Mesenchymal stem cell (in vitro differentiated cells and primary cell): Measurements from ENCODE around the gene BICC1.

Experiments used
- DNase-seq: peaks from one replicate; pipeline ENCODE4 v3.0.0-alpha.2; 2013
- H2AFZ ChIP-seq: one replicate; pipeline ENCODE4 v1.6.1; 2013; ENCODE audit warnings: low read depth, mild to moderate bottlenecking, control low read depth, inconsistent platforms, low read length, moderate library complexity
- H2AK5ac ChIP-seq: 2 replicates; pipeline ENCODE4 v1.6.1; 2013; ENCODE audit warnings: low read length, moderate library complexity, mild to moderate bottlenecking, inconsistent platforms; ENCODE audit not compliant: severe bottlenecking
- H2BK120ac ChIP-seq: one replicate; pipeline ENCODE4 v1.6.1; 2013; ENCODE audit warnings: low read depth, mild to moderate bottlenecking, inconsistent platforms, low read length, moderate library complexity
- H2BK12ac ChIP-seq, 2 experiments: one replicate each; pipeline ENCODE4 v1.6.1; 2013; ENCODE audit warnings: inconsistent platforms in 2 of 2, low read length in 2 of 2, mild to moderate bottlenecking in 2 of 2, moderate library complexity in 2 of 2, control low read depth in 1 of 2
- H2BK15ac ChIP-seq: one replicate; pipeline ENCODE4 v1.6.1; 2013; ENCODE audit warnings: mild to moderate bottlenecking, low read depth, inconsistent platforms; ENCODE audit not compliant: poor library complexity, severe bottlenecking
- H2BK5ac ChIP-seq: 2 replicates; pipeline ENCODE4 v1.6.1; 2013; ENCODE audit warnings: low read depth, mild to moderate bottlenecking, low read length, control low read depth, inconsistent platforms; ENCODE audit not compliant: poor library complexity, severe bottlenecking
- H3K14ac ChIP-seq, 2 experiments: one replicate each; pipeline ENCODE4 v1.6.1; 2013; ENCODE audit warnings: inconsistent platforms in 2 of 2, low read length in 2 of 2, control low read depth in 1 of 2, mild to moderate bottlenecking in 1 of 2, moderate library complexity in 1 of 2
- H3K18ac ChIP-seq, 2 experiments: one replicate each; pipeline ENCODE4 v1.6.1; 2013; ENCODE audit warnings: inconsistent platforms in 2 of 2, low read length in 2 of 2, control low read depth in 1 of 2, low read depth in 1 of 2, mild to moderate bottlenecking in 1 of 2
- H3K23ac ChIP-seq, 2 experiments: one replicate each; pipeline ENCODE4 v1.6.1; 2013; ENCODE audit warnings: inconsistent platforms in 2 of 2, low read length in 2 of 2, mild to moderate bottlenecking in 2 of 2, moderate library complexity in 2 of 2, control low read depth in 1 of 2
- H3K27ac ChIP-seq: 2 replicates; pipeline ENCODE4 v1.5.1; 2013; ENCODE audit warnings: mild to moderate bottlenecking, moderate library complexity, low read length, control low read depth, inconsistent platforms; ENCODE audit not compliant: poor library complexity, severe bottlenecking
- H3K27me3 ChIP-seq, 2 experiments: 2 replicates each; pipeline versions ENCODE4 v1.6.1 to v1.7.0; 2013; ENCODE audit warnings: low read length in 2 of 2, mild to moderate bottlenecking in 2 of 2, moderate library complexity in 2 of 2, control low read depth in 1 of 2, inconsistent platforms in 1 of 2; ENCODE audit not compliant: control insufficient read depth in 1 of 2, insufficient read depth in 1 of 2
- H3K36me3 ChIP-seq, 2 experiments: 2 replicates each; pipeline versions ENCODE4 v1.6.1 to v1.7.0; 2013; ENCODE audit warnings: low read length in 2 of 2, control low read depth in 1 of 2, inconsistent platforms in 1 of 2, low read depth in 1 of 2, mild to moderate bottlenecking in 1 of 2; ENCODE audit not compliant: insufficient read depth in 2 of 2, control insufficient read depth in 1 of 2
- H3K4ac ChIP-seq, 2 experiments: one replicate each; pipeline ENCODE4 v1.6.1; 2013; ENCODE audit warnings: inconsistent platforms in 2 of 2, low read length in 2 of 2, mild to moderate bottlenecking in 2 of 2, moderate library complexity in 2 of 2, control low read depth in 1 of 2, low read depth in 1 of 2
- H3K4me1 ChIP-seq: 2 replicates; pipeline ENCODE4 v1.6.1; 2013; ENCODE audit warnings: low read depth, low read length, control low read depth; ENCODE audit not compliant: control insufficient read depth, insufficient read depth
- H3K4me2 ChIP-seq: 2 replicates; pipeline ENCODE4 v1.6.1; 2013; ENCODE audit warnings: low read length, mild to moderate bottlenecking, inconsistent platforms; ENCODE audit not compliant: poor library complexity, severe bottlenecking
- H3K4me3 ChIP-seq, 2 experiments: 2 replicates each; pipeline versions ENCODE4 v1.5.1 to v1.7.0; 2013; ENCODE audit warnings: low read length in 2 of 2, mild to moderate bottlenecking in 2 of 2, control low read depth in 1 of 2, low read depth in 1 of 2; ENCODE audit not compliant: insufficient read depth in 1 of 2
- H3K79me1 ChIP-seq: replicated peaks from 2 replicates; pipeline ENCODE4 v1.6.1; 2013; ENCODE audit warnings: mild to moderate bottlenecking, control low read depth, low read length, inconsistent platforms; ENCODE audit not compliant: poor library complexity, severe bottlenecking
- H3K9ac ChIP-seq: 2 replicates; pipeline ENCODE4 v1.7.0; 2013; ENCODE audit warnings: mild to moderate bottlenecking, low read length, moderate library complexity
- H3K9me3 ChIP-seq: 2 replicates; pipeline ENCODE4 v1.7.0; 2013; ENCODE audit warnings: mild to moderate bottlenecking, low read length; ENCODE audit not compliant: control insufficient read depth
- H4K8ac ChIP-seq: one replicate; pipeline ENCODE4 v1.6.1; 2013; ENCODE audit warnings: inconsistent platforms, mild to moderate bottlenecking, low read length, moderate library complexity
- H4K91ac ChIP-seq: one replicate; pipeline ENCODE4 v1.6.1; 2013; ENCODE audit warnings: mild to moderate bottlenecking, low read length, inconsistent platforms
- WGBS: methylation state at CpG from one replicate; pipeline ENCODE4 v1.1.7; 2013; ENCODE audit warnings: mixed read lengths; 5-methylcytosine and 5-hydroxymethylcytosine counted together

BICC1 gene

DNA sequence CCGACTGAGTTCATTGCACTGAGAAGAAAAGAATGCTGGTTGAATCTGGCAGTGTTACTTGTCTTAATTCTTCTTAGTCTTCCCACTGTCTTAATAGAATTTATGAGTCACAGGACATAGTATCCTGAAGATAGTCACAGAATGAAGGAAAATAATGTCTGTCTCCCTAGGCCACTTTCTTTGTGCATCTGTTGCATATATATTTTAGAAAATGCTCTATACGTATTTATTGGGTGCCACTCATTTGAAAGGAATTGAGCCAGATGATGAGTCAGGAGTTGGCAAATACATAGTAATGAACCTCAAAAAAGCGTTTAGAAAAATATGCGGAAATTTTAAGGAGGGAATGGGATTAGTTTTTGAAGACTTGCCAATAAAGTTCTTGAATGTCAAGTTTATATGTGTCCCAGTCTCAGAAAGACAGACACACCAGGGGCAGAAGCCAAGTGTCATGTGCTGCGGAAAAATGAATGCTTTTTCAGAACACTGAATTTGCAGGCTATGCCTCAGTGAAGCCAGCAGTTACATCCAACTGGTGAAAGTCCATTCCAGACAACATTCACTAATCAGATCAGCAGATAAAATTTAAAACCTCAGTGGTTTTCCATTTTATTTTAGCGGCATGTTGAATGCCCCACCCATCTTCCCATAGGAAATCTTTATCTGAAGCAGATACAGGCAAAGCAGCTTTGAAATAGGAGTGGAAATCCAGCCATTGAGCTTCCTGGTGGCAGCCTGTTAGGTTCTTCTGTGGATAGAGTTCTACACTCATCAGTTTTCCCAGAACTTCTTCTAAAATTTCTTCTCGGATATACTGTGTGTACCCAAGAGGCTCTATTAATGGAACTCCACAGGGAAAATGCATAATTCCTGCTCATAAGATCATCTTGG lies 308.4 kb downstream of the BICC1 start:
- no peaks in the 10 kb centered on the region for H3K27me3 ChIP-seq
- H2BK12ac ChIP-seq, result no peak overlapping the region
- H3K9ac ChIP-seq, result peak overlapping the region; percentile 49
- peaks cover 4% of the 10 kb centered on the region for H3K79me1 ChIP-seq
- H2BK120ac ChIP-seq, result no peak overlapping the region
- no peak overlapping the region for H4K91ac ChIP-seq
- H3K9me3 ChIP-seq, result no peaks in the 10 kb centered on the region
- H3K4ac ChIP-seq, result no peak overlapping the region
- peak; percentile 55 for DNase-seq
- H2AFZ ChIP-seq, result no peak overlapping the region
- H3K36me3 ChIP-seq, result peaks cover 3 to 88% of the 10 kb centered on the region in 2 experiments
- peak overlapping the region; percentile 49 for H3K27ac ChIP-seq
- H3K23ac ChIP-seq, result no peak overlapping the region
- H3K4me3 ChIP-seq, result peak overlapping the region in 1 of 2 experiments; percentile 29
- H3K14ac ChIP-seq, result no peak overlapping the region
- peak overlapping the region in 1 of 2 experiments; percentile 11 for H3K18ac ChIP-seq
- WGBS, result 62% methylated on average over 6 of the region's 7 CpGs
- no peak overlapping the region for H2AK5ac ChIP-seq
- H3K4me2 ChIP-seq, result no peak overlapping the region
- no peak overlapping the region for H4K8ac ChIP-seq
- H3K4me1 ChIP-seq, result peaks cover 3% of the 10 kb centered on the region
- no peak overlapping the region for H2BK15ac ChIP-seq
- H2BK5ac ChIP-seq, result no peak overlapping the region

DNA sequence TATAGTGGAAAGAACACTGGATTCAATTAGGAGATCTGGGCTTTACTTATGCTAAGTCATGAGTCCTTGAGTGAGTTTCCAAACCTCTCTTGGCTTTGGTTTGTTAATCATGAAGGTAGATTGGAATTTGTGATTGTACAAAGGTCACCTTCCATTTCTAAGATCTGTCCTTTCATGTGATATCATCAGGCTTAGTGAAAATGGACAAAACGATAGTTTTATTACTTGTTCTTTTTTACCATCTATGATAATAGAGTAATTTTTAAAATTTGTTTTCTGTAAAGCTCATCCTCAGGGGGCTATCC lies 309.0 kb downstream of the BICC1 start:
- H2AFZ ChIP-seq, result no peak overlapping the region

DNA sequence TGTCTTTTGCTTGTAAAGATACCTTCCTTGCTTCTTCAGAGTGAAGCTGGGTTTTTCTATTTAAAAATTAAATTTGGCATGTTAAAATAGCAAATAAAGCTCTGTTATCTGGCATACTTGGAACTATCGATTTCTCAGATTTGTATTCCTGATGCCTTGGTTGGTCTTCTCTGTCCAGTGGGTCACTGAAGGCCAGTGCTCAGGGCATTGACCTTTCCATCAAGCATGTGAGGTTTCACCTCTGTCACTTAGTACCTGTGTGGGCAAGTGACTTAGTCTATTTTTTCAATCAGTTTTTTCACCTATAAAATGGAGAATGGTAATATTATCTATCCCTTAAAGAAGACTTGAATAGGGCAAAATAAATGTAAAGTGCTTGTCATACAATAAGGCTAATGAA lies 311.3 kb downstream of the BICC1 start:
- H2BK15ac ChIP-seq, result no peak overlapping the region
- 100% methylated on average over 1 of the region's 1 CpG for WGBS
- no peak overlapping the region for H2BK12ac ChIP-seq
- no peak overlapping the region for H3K27ac ChIP-seq
- no peaks in the 10 kb centered on the region for H3K27me3 ChIP-seq
- no peak overlapping the region for H2AK5ac ChIP-seq
- no peak overlapping the region for H3K14ac ChIP-seq
- no peak overlapping the region for H3K4me2 ChIP-seq
- H2AFZ ChIP-seq, result no peak overlapping the region
- peaks cover 6% of the 10 kb centered on the region for H3K79me1 ChIP-seq
- no peak overlapping the region for H3K23ac ChIP-seq
- H2BK120ac ChIP-seq, result no peak overlapping the region
- H3K9ac ChIP-seq, result no peak overlapping the region
- H3K9me3 ChIP-seq, result no peaks in the 10 kb centered on the region
- H4K8ac ChIP-seq, result no peak overlapping the region
- H2BK5ac ChIP-seq, result no peak overlapping the region
- peaks cover 4 to 82% of the 10 kb centered on the region in 2 experiments for H3K36me3 ChIP-seq
- H3K18ac ChIP-seq, result no peak overlapping the region
- no peaks in the 10 kb centered on the region for H3K4me1 ChIP-seq
- no peak overlapping the region for H3K4me3 ChIP-seq
- H4K91ac ChIP-seq, result no peak overlapping the region
- no peak overlapping the region for H3K4ac ChIP-seq
- DNase-seq, result no peak

More for the DNA sequence above, 309.0 kb downstream of the BICC1 start:
- Histone ChIP-seq H3K27ac (no peak overlapping the region), H3K9me3 (no peaks in the 10 kb centered on the region), H2BK120ac (no peak overlapping the region), H2BK15ac (no peak overlapping the region), H4K91ac (no peak overlapping the region), H3K79me1 (peaks cover 3% of the 10 kb centered on the region), H3K9ac (peak overlapping the region; percentile 49), H3K14ac (no peak overlapping the region), H2BK12ac (no peak overlapping the region), H3K27me3 (no peaks in the 10 kb centered on the region), H3K4me3 (peak overlapping the region in 1 of 2 experiments; percentile 26), H4K8ac (no peak overlapping the region), H2BK5ac (no peak overlapping the region), H3K4me1 (no peaks in the 10 kb centered on the region), H3K23ac (no peak overlapping the region), H3K4ac (no peak overlapping the region), H3K18ac (no peak overlapping the region), H3K4me2 (no peak overlapping the region), H3K36me3 (peaks cover under 1 to 84% of the 10 kb centered on the region in 2 experiments), H2AK5ac (no peak overlapping the region)
- WGBS, result no CpG with 5 or more reads among the region's 1 CpG
- DNase-seq, result no peak

DNA sequence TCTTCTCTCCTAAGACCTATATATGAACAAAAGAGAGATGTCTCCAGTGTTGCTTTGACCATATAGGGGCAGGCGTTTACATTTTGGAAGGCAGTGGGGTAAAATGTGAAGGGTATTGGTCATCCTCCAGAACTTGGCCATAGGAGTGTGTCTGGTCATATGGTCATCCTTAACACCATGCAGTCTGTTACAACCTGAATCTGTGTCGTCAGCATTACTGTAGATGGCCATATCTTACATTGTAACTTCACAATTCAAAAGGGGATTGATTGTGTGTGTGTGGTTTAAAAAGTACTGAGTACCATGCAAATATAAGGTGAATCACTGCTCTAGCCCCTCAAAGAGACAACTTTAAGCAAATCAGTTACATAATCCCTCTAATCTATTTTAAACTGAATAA lies 311.7 kb downstream of the BICC1 start:
- Histone ChIP-seq H2BK15ac (no peak overlapping the region), H3K9ac (no peak overlapping the region), H3K9me3 (no peaks in the 10 kb centered on the region), H3K27me3 (no peaks in the 10 kb centered on the region), H3K79me1 (peaks cover 6% of the 10 kb centered on the region), H4K91ac (no peak overlapping the region), H3K27ac (no peak overlapping the region), H3K4me2 (no peak overlapping the region), H4K8ac (no peak overlapping the region), H2AK5ac (no peak overlapping the region), H2BK5ac (no peak overlapping the region), H3K14ac (no peak overlapping the region), H3K36me3 (peaks cover 4 to 82% of the 10 kb centered on the region in 2 experiments), H2AFZ (no peak overlapping the region), H3K4ac (no peak overlapping the region), H3K4me3 (no peak overlapping the region), H3K4me1 (no peaks in the 10 kb centered on the region), H2BK120ac (no peak overlapping the region), H3K23ac (no peak overlapping the region), H2BK12ac (no peak overlapping the region), H3K18ac (no peak overlapping the region)
- no peak for DNase-seq
- WGBS, result 100% methylated on average over 1 of the region's 2 CpGs
